ENCODE data around the gene ATP8A2.

ATP8A2 gene

GRCh38 chr13:25380082-25380481, 8.3 kb downstream of the ATP8A2 start:
- no peak for DNase-seq
- intact Hi-C loops (cut with DNase I), result no loop called here

DNA sequence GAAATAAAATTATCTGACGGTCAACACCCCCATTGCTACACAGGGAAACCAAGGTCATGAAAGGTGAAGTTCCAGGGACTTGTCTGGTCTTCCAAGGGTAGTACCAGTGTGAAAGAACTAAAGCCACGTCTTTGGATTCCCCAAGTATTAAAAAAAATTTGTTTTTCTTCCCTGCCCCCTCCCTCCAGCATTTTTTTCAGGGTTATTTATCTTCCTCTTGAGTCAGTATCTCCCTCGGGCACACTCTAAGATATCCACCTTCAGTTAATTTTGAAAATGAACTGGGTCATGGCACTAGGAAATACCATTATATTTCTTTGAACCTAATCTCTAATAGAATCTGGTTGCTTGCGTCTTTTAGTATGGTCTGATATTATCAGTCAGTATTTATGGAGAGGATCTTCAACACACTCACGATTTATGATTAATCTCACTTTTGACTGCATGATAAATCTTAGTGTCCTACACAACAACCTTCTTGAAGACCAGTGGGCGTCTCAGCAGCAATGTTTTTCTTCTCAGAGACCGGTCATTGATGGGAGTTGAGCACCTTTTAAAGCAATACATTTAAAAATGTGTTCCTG, 9.1 kb downstream of the ATP8A2 start:
- DNase-seq, result no peak
- intact Hi-C loops (cut with DNase I), result no loop called here

DNA sequence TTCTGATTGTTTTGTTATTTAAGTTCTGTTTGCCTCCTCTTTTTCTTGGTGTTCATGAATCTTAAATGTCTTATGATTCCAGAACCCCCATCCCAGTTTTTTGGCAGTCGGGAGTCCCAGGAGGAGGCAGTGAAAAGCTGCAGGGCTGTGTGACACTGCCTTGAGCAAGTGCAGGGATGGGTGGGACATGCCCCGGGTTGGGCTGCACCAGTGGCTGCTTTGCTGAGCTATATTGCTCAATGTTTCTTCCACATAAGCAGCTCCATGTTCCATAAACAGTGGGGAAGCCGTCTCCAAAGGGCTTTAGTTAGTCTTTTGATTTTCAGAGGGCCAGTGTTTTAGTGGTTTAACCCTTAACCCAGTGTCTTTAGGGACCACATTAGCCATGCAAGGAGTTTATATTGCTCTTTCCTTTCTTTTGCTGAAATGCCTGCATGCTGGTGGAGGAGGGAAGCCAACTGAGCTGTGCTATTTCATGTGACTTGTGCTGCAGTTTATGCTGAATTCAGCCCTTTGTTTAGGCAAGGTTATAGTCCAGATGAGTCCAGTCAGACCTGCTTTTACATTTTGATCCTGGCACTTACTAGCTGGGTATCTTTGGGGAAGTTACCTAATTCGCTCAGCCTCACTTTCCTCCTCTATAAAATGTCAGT, 13.1 kb downstream of the ATP8A2 start:
- no peak for DNase-seq
- intact Hi-C loops (cut with DNase I), result no loop called here

- DNase-seq, result no peak
- intact Hi-C loops (cut with DNase I), result no loop called here
Observed at GRCh38 chr13:25391932-25392331, 20.2 kb downstream of the ATP8A2 start.

GRCh38 chr13:25394402-25395060, 22.8 kb downstream of the ATP8A2 start:
- intact Hi-C loops (cut with DNase I), result no loop called here
- DNase-seq, result no peak

GRCh38 chr13:25397763-25398162, 26.0 kb downstream of the ATP8A2 start:
- no peak for DNase-seq
- intact Hi-C loops (cut with DNase I), result no loop called here

GRCh38 chr13:25400925-25401324, 29.2 kb downstream of the ATP8A2 start:
- DNase-seq, result no peak
- intact Hi-C loops (cut with DNase I), result no loop called here

GRCh38 chr13:25401958-25402357, 30.2 kb downstream of the ATP8A2 start:
- no peak for DNase-seq
- intact Hi-C loops (cut with DNase I), result no loop called here

DNA sequence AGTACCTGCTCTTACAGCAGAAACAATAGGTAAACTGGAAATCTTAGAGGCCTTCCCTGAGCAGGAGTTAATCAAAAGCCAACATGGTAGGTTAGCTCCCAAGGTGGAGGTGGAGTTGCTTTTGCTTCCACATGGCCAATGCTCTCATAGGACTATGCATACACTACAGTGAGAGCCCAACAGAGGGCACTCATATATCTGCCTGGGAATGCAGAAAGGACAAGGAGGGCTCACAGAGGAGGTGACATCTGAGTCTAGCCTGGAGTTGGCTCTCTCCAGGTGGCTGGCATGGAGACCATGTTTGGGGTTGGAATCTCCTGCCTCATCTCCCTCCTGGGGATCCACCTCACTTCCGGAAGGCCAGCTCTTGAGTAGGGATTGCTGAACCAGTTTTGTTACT, 34.6 kb downstream of the ATP8A2 start:
- intact Hi-C loops (cut with DNase I), result no loop called here
- DNase-seq, result no peak

DNA sequence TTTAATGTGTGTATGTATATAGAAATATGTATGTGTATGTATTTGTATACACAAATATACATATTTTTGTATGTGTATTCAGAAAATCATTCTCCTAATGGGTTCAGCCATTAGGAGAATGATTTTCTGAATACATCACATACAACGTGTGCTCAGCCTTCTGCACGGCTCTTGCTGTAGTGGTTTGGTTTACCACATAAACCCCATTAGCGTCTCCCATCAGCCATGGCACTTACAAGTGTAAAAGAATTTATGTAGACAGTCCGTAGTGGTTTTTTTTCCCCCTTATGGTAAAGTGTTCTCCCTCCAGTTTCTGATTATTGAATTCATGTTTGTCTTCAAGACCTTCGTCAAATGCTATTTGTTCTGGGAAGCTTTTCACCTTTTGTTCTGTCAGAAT, 38.2 kb downstream of the ATP8A2 start:
- no peak for DNase-seq
- intact Hi-C loops (cut with DNase I), result no loop called here

DNA sequence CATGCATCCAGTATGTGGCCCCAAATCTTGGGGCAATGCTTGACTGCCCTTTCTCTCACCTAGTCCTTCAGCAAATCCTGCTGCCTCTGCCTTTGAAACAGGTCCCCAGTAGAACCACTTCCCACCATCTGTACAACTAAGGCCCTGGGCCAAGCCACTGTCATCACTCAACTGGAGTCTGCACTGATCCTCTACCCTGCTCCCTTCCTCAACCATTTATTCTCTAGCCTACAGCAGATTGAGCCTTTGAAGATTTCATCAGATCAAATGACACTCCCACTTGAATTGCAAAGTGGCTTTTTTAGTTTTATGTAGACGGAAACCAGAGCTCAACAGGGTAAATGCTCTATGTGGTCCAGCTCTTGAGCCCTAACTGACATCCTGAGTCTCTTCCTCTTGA, 43.5 kb downstream of the ATP8A2 start:
- intact Hi-C loops (cut with DNase I), result no loop called here
- DNase-seq, result no peak

- intact Hi-C loops (cut with DNase I), result no loop called here
- DNase-seq, result no peak
Observed at GRCh38 chr13:25417535-25417934, 45.8 kb downstream of the ATP8A2 start.

- intact Hi-C loops (cut with DNase I), result no loop called here
- DNase-seq, result no peak
Observed at GRCh38 chr13:25420161-25420560, 48.4 kb downstream of the ATP8A2 start.

DNA sequence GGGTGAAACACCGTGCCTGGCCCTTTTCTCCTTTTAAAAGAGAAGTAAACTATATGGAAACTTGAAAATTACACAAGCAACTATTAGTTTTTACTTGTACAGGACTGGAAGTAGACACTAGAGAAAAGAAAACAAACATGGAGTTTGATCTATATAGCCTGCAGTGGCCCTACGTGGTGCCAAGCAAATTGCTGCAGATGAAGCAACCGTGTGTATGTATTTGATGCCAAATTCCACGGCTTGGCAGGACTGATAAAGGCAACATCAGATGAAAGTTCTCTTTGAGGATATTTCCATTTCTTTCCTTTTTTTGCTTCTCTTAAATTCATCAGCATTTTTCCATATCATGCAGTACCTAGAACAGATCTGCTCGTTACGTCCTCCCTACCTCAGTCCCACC, 49.8 kb downstream of the ATP8A2 start:
- no peak for DNase-seq
- intact Hi-C loops (cut with DNase I), result no loop called here

- DNase-seq, result no peak
- intact Hi-C loops (cut with DNase I), result no loop called here
Observed at GRCh38 chr13:25422153-25422552, 50.4 kb downstream of the ATP8A2 start.

DNA sequence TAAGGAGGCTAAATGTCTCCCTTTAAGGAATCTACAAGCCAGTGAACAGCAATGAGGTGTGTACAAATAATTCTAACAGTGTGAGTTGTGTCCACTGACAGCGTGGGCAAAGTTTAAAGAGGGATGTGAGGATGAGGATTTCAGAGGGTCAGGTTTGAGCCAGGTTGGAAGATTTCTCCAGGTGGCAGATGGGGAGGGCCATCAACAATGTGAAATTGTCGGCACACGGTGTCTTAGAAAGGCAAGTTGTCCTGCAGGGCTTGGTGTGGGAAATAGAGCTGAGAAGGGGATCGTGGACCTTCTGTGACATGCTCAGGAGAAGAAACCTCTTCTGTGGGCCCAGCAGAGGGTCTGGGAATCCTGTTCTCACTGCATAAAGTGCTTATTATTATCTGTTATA, 52.1 kb downstream of the ATP8A2 start:
- intact Hi-C loops (cut with DNase I), result no loop called here
- DNase-seq, result no peak

DNA sequence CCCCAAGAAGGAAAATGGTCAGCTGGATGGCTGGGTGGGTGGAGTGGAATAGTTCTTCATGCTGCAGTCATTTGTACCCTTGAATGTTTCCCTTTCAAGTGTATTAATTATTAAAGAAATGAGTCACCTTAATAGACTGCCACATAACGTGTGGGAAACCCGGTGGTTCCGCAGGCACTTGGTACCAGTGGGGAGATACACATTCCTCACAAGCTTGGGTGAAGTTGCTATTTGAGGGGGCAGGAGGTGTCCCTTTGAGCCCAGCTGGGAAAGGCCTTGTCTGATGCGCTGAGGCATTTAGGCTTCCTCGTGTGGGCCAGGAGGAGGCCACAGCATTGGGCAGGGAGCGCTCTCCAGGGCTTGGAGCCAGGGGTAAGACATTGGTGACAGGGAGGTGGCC, 57.7 kb downstream of the ATP8A2 start:
- intact Hi-C loops (cut with DNase I), result no loop called here
- DNase-seq, result no peak

DNA sequence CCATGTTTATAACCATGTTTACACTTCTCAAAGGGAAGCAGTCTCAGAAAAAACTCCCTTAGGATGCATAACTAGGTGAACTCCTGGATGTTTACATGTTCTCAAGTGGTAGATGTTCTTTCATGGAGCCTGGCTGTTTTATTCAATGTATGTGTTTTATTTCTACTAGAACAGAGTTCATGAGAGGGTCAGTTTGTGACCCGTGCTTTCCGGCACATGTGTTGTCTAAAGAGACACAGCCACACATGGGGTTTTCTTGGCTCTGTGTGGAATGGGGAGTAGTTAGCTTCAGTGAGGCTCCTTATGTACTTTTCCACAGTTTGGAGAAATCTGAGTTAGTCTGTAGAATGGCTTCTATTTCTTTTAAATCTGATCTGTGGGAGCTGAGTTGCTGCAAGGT, 60.9 kb downstream of the ATP8A2 start:
- intact Hi-C loops (cut with DNase I), result no loop called here
- DNase-seq, result no peak

GRCh38 chr13:25440061-25440460, 68.3 kb downstream of the ATP8A2 start:
- no peak for DNase-seq
- intact Hi-C loops (cut with DNase I), result no loop called here

DNA sequence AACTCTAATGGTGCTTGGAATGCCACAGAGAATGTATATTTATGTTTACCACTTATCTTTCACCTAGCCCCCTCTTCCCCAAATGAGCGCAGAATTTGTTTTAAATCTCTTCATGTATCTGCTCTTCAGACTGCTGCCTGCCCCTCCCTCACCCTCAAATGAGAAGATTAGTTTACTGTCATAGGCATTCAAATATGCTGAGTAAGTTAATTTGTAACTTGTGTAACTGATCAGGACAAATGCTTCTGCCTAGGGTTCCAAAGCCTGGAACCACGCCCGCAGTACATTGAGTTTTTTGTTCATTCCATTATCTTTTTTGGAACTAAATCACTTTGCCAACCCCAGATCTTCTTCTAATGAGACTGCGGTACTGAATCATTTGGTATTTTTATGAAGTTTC, 74.5 kb downstream of the ATP8A2 start:
- no peak for DNase-seq
- intact Hi-C loops (cut with DNase I), result no loop called here

DNA sequence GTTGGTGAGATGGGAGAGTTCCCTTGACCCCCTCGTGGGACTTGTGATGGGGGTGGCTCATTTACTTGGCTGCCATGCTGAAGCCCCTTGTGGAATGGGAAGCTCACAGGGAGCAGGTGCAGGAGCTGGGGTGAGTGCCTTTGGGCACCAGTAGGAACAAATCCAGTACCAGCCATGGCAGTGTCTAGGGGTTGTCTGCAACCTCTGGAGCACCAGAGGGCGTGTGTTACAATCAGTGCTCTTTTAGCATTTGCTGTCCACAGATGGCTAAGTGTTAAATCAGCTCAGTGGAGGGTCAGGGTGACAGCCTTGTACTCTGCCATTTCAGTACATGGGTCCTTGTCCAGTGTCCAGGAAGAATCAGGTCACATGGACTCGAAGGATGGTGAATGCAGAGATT, 75.6 kb downstream of the ATP8A2 start:
- DNase-seq, result no peak
- intact Hi-C loops (cut with DNase I), result no loop called here

- intact Hi-C loops (cut with DNase I), result no loop called here
Observed at GRCh38 chr13:25453850-25454365, 82.1 kb downstream of the ATP8A2 start.

More at GRCh38 chr13:25453850-25454365, 82.1 kb downstream of the ATP8A2 start:
- DNase-seq, result peak in 1 of 10 donors; percentile 14

All from posterior cingulate gyrus (tissue), 11 donors.